K562 (cell line): ENCODE results near the gene SDHAF3. TPM values are rescaled to one million over a fixed set of nuclear protein-coding genes. Genes with fewer than 3 reads are reported as not detected.

Source experiments
- ATF7 ChIP-seq: fragments of 450-650 bp; IDR thresholded peaks from 2 replicates; pipeline ENCODE4 v1.7.1; 2014; ENCODE audit warnings: mild to moderate bottlenecking, moderate library complexity
- CLOCK ChIP-seq: fragments of 250-450 bp; sonication (Bioruptor Pico); IDR thresholded peaks from 2 replicates; pipeline ENCODE4 v1.4.0; 2020; ENCODE audit warnings: mild to moderate bottlenecking, moderate library complexity, borderline replicate concordance
- EP300 ChIP-seq: IDR thresholded peaks from 2 replicates; pipeline ENCODE4 v1.6.1; 2012; ENCODE audit warnings: low read length, improper control_type of control experiment
- EP400 ChIP-seq: fragments of 450-650 bp; IDR thresholded peaks from 2 replicates; pipeline ENCODE4 v1.6.1; 2017; ENCODE audit warnings: antibody characterized with exemption, mild to moderate bottlenecking, moderate library complexity
- HDGF ChIP-seq: fragments of 450-650 bp; IDR thresholded peaks from 2 replicates; pipeline ENCODE4 v1.6.1; 2016
- HMBOX1 ChIP-seq: sonication (generic); IDR thresholded peaks from 2 replicates; pipeline ENCODE4 v1.6.1; 2016
- RAD51 ChIP-seq: fragments of 450-650 bp; IDR thresholded peaks from 2 replicates; pipeline ENCODE4 v1.7.1; 2016; ENCODE audit warnings: low read depth, mild to moderate bottlenecking, borderline replicate concordance
- SMARCA4 ChIP-seq: fragments of 450-650 bp; IDR thresholded peaks from 2 replicates; pipeline ENCODE4 v1.6.1; 2016
- STAT5B ChIP-seq: fragments of 250-450 bp; sonication (Bioruptor Pico); IDR thresholded peaks from 2 replicates; pipeline ENCODE4 v1.8.0; 2021; ENCODE audit warnings: mild to moderate bottlenecking, inconsistent platforms
- TAF9B ChIP-seq: fragments of 450-650 bp; IDR thresholded peaks from 2 replicates; pipeline ENCODE4 v1.6.1; 2018; ENCODE audit warnings: mild to moderate bottlenecking; ENCODE audit not compliant: partially characterized antibody
- TSC22D4 ChIP-seq: fragments of 450-650 bp; IDR thresholded peaks from 2 replicates; pipeline ENCODE4 v1.6.1; 2016; ENCODE audit warnings: missing genetic modification characterization, missing biosample characterization, control low read depth
- ZNF263 ChIP-seq: sonication (generic); formaldehyde crosslinking; IDR thresholded peaks from 2 replicates; pipeline ENCODE4 v1.8.0; 2022; ENCODE audit warnings: mild to moderate bottlenecking, missing genetic modification reagents, borderline replicate concordance
- polyA plus RNA-seq, 8 experiments: library from polyadenylated mRNA; depleted of rRNA in 4 of 8; stranded (reverse) in 5 of 8; unstranded in 3 of 8; fragments of >200 nt; fragmentation: Nextera tagmentation in 2 of 8; fragmentation: Illumina TruSeq in 1 of 8; extraction: Ambion mirVana in 2 of 8; extraction: Trizol in 1 of 8; gene quantifications; 2 replicates each; pipeline versions ENCODE4 v1.2.1 to v1.2.3, GENCODE V29; 2011 to 2014; ENCODE audit warnings: inconsistent platforms in 1 of 8, missing spikeins in 1 of 8
- total RNA-seq, 7 experiments: library from RNA; depleted of rRNA in 6 of 7; stranded (reverse); fragments of >200 nt in 6 of 7; fragmentation: Illumina TruSeq in 2 of 7; extraction: Trizol in 2 of 7; gene quantifications; 2 replicates each; pipeline versions ENCODE4 v1.2.1 to v1.2.3, GENCODE V29; 2011 to 2021; ENCODE audit warnings: low replicate concordance in 1 of 7
- TF ChIP-seq, protein P1 (sequence below): fragments of 200-600 bp; sonication (generic); IDR thresholded peaks from one replicate; pipeline ENCODE4 v1.6.1; 2012; ENCODE audit warnings: mild to moderate bottlenecking, low read depth, low read length, inconsistent platforms
- TF ChIP-seq, protein P2 (sequence below): fragments of 250-450 bp; sonication (Bioruptor Pico); IDR thresholded peaks from 2 replicates; pipeline ENCODE4 v1.8.0; 2021; ENCODE audit warnings: moderate library complexity, mild to moderate bottlenecking, inconsistent platforms

The SDHAF3 gene
- total and polyA plus RNA-seq, 9 of the 15 experiments (the other 6 are each of a cell fraction or from before 2014, with no cell fraction given) = 51.5 to 403 (median 145) TPM

DNA sequence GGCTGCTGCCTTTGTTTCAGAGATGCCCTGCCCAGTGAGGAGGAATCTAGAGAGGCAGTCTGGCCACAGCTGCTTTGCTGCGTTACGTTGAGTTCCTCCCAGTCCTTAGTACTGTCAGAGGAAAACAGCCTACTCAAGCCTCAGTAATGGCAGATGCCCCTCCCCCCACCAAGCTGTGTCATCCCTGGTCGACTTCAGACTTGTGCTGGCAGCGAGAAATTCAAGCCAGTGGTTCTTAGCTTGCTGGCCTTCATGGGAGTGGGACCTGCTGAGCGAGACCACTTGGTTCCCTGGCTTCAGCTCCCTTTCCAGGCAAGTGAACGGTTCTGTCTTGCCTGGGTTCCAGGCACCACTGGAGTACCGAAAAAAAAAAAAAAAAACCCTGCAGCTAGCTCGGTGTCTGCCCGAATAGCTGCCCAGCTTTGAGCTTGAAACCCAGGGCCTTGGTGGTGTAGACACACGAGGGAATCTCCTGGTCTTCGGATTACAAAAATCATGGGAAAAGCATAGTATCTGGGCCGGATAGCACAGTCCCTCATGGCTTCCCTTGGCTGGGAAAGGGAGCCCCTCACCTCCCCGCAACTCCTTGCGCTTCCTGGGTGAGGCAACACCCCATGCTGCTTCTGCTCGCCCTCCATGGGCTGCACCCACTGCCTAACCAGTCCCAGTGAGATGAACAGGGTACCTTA lies 9.1 kb downstream of the SDHAF3 start (continued):
- TF ChIP-seq, protein P1, sequence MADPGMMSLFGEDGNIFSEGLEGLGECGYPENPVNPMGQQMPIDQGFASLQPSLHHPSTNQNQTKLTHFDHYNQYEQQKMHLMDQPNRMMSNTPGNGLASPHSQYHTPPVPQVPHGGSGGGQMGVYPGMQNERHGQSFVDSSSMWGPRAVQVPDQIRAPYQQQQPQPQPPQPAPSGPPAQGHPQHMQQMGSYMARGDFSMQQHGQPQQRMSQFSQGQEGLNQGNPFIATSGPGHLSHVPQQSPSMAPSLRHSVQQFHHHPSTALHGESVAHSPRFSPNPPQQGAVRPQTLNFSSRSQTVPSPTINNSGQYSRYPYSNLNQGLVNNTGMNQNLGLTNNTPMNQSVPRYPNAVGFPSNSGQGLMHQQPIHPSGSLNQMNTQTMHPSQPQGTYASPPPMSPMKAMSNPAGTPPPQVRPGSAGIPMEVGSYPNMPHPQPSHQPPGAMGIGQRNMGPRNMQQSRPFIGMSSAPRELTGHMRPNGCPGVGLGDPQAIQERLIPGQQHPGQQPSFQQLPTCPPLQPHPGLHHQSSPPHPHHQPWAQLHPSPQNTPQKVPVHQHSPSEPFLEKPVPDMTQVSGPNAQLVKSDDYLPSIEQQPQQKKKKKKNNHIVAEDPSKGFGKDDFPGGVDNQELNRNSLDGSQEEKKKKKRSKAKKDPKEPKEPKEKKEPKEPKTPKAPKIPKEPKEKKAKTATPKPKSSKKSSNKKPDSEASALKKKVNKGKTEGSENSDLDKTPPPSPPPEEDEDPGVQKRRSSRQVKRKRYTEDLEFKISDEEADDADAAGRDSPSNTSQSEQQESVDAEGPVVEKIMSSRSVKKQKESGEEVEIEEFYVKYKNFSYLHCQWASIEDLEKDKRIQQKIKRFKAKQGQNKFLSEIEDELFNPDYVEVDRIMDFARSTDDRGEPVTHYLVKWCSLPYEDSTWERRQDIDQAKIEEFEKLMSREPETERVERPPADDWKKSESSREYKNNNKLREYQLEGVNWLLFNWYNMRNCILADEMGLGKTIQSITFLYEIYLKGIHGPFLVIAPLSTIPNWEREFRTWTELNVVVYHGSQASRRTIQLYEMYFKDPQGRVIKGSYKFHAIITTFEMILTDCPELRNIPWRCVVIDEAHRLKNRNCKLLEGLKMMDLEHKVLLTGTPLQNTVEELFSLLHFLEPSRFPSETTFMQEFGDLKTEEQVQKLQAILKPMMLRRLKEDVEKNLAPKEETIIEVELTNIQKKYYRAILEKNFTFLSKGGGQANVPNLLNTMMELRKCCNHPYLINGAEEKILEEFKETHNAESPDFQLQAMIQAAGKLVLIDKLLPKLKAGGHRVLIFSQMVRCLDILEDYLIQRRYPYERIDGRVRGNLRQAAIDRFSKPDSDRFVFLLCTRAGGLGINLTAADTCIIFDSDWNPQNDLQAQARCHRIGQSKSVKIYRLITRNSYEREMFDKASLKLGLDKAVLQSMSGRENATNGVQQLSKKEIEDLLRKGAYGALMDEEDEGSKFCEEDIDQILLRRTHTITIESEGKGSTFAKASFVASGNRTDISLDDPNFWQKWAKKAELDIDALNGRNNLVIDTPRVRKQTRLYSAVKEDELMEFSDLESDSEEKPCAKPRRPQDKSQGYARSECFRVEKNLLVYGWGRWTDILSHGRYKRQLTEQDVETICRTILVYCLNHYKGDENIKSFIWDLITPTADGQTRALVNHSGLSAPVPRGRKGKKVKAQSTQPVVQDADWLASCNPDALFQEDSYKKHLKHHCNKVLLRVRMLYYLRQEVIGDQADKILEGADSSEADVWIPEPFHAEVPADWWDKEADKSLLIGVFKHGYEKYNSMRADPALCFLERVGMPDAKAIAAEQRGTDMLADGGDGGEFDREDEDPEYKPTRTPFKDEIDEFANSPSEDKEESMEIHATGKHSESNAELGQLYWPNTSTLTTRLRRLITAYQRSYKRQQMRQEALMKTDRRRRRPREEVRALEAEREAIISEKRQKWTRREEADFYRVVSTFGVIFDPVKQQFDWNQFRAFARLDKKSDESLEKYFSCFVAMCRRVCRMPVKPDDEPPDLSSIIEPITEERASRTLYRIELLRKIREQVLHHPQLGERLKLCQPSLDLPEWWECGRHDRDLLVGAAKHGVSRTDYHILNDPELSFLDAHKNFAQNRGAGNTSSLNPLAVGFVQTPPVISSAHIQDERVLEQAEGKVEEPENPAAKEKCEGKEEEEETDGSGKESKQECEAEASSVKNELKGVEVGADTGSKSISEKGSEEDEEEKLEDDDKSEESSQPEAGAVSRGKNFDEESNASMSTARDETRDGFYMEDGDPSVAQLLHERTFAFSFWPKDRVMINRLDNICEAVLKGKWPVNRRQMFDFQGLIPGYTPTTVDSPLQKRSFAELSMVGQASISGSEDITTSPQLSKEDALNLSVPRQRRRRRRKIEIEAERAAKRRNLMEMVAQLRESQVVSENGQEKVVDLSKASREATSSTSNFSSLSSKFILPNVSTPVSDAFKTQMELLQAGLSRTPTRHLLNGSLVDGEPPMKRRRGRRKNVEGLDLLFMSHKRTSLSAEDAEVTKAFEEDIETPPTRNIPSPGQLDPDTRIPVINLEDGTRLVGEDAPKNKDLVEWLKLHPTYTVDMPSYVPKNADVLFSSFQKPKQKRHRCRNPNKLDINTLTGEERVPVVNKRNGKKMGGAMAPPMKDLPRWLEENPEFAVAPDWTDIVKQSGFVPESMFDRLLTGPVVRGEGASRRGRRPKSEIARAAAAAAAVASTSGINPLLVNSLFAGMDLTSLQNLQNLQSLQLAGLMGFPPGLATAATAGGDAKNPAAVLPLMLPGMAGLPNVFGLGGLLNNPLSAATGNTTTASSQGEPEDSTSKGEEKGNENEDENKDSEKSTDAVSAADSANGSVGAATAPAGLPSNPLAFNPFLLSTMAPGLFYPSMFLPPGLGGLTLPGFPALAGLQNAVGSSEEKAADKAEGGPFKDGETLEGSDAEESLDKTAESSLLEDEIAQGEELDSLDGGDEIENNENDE = no peak
- TF ChIP-seq ZNF263 (CRISPR knock-in tag) = no peak
- TF ChIP-seq TAF9B = peak; percentile 58
- no peak for TF ChIP-seq HDGF
- TF ChIP-seq HMBOX1 = no peak
- no peak for TF ChIP-seq CLOCK (CRISPR knock-in tag)
- no peak; the same call in 1 of the 2 replicates for TF ChIP-seq EP300
- TF ChIP-seq ATF7 = peak; percentile 73; the same call in 1 of the 2 replicates
- TF ChIP-seq RAD51 = no peak
- no peak for TF ChIP-seq TSC22D4 (tag)
- TF ChIP-seq SMARCA4 = peak; percentile 52; the same call in 1 of the 2 replicates
- peak; percentile 66 for TF ChIP-seq EP400
- TF ChIP-seq STAT5B (CRISPR knock-in tag) = no peak
- TF ChIP-seq, protein P2, sequence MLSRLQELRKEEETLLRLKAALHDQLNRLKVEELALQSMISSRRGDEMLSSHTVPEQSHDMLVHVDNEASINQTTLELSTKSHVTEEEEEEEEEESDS = no peak
